Right atrium auricular region (tissue), 2 donors: ENCODE results near the gene MYLIP. TPM values are rescaled to one million over a fixed set of nuclear protein-coding genes. Genes with fewer than 3 reads are reported as not detected.

ENCODE experiments used
- DNase-seq: peaks from one replicate; pipeline ENCODE4 v3.0.0-alpha.2; 2019; ENCODE audit warnings: low spot score
- H3K27ac ChIP-seq, 2 donors: fragments of 200-600 bp; sonication (generic); 1 replicate in 1 of 2; 2 replicates in 1 of 2; pipeline ENCODE4 v1.5.1; 2016 to 2019
- H3K27me3 ChIP-seq, 2 donors: fragments of 200-600 bp; sonication (generic); one replicate each; pipeline versions ENCODE4 v1.5.1 to v1.6.0; 2017 to 2019
- H3K36me3 ChIP-seq: fragments of 200-600 bp; sonication (generic); one replicate; pipeline ENCODE4 v1.5.1; 2016
- H3K4me1 ChIP-seq, 2 donors: fragments of 200-600 bp; sonication (generic); one replicate each; pipeline versions ENCODE4 v1.5.1 to v1.6.0; 2017 to 2019
- H3K4me3 ChIP-seq, 2 donors: fragments of 200-600 bp; sonication (generic); 1 replicate in 1 of 2; 2 replicates in 1 of 2; pipeline ENCODE4 v1.5.1; 2017 to 2019; ENCODE audit warnings: mild to moderate bottlenecking in 1 of 2, moderate library complexity in 1 of 2
- H3K9me3 ChIP-seq, 2 donors: fragments of 200-600 bp; sonication (generic); one replicate each; pipeline ENCODE4 v1.5.1; 2019
- CTCF ChIP-seq, 2 donors: fragments of 200-600 bp; sonication (generic); IDR thresholded peaks; one replicate each; pipeline ENCODE4 v1.5.1; 2019; ENCODE audit warnings: antibody characterized with exemption in 2 of 2
- total RNA-seq, 2 donors: library from RNA; depleted of rRNA; stranded (reverse); fragments of >200 nt; gene quantifications; one replicate each; pipeline ENCODE4 v1.1.0, GENCODE V29; 2016

Gene MYLIP
- total RNA-seq, 2 donors from 2014 or later: 15.6 to 25.1 TPM

- no peak overlapping the region for H3K27ac ChIP-seq
- H3K9me3 ChIP-seq: no peaks in the 10 kb centered on the region
- H3K27me3 ChIP-seq: no peaks in the 10 kb centered on the region
- no peak overlapping the region for H3K4me3 ChIP-seq
- no peaks in the 10 kb centered on the region for H3K36me3 ChIP-seq
- TF ChIP-seq CTCF (IDR thresholded peaks at IDR 0.05): no peak
- DNase-seq: no peak
- peaks cover 0 to 7% of the 10 kb centered on the region in 2 donors for H3K4me1 ChIP-seq
Observed at GRCh38 chr6:16103722-16104121, 25.2 kb upstream of the MYLIP start.

GRCh38 chr6:16104624-16105433, 24.1 kb upstream of the MYLIP start:
- DNase-seq: no peak
- Histone ChIP-seq H3K4me1 (peaks cover 0 to 18% of the 10 kb centered on the region in 2 donors), H3K27me3 (no peaks in the 10 kb centered on the region), H3K9me3 (no peaks in the 10 kb centered on the region), H3K27ac (no peak overlapping the region), H3K4me3 (no peak overlapping the region), H3K36me3 (no peaks in the 10 kb centered on the region)
- TF ChIP-seq CTCF (IDR thresholded peaks at IDR 0.05): no peak

DNA sequence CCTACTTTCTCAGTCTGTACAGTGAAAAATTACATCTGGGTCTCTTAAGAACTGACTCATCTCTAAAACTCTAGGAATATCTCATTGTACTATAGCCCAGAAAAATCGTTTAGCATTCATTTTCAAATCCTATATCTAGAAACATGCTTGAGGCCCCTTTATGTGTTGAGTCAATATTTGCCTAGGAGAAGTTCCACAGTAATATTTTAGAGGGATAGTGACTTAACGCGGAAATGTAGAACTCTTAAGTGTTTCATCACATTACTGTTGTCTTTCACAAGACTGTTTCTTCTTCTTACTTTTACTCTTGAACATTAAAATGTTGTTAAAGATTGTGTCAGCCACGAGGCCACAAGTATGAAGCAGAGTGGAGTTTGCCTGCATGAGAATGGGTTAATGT, 23.0 kb upstream of the MYLIP start:
- TF ChIP-seq CTCF (IDR thresholded peaks at IDR 0.05): no peak
- no peak for DNase-seq
- Histone ChIP-seq H3K4me3 (no peak overlapping the region), H3K36me3 (no peaks in the 10 kb centered on the region), H3K27me3 (no peaks in the 10 kb centered on the region), H3K9me3 (no peaks in the 10 kb centered on the region), H3K27ac (no peak overlapping the region), H3K4me1 (peaks cover 0 to 21% of the 10 kb centered on the region in 2 donors)

DNA sequence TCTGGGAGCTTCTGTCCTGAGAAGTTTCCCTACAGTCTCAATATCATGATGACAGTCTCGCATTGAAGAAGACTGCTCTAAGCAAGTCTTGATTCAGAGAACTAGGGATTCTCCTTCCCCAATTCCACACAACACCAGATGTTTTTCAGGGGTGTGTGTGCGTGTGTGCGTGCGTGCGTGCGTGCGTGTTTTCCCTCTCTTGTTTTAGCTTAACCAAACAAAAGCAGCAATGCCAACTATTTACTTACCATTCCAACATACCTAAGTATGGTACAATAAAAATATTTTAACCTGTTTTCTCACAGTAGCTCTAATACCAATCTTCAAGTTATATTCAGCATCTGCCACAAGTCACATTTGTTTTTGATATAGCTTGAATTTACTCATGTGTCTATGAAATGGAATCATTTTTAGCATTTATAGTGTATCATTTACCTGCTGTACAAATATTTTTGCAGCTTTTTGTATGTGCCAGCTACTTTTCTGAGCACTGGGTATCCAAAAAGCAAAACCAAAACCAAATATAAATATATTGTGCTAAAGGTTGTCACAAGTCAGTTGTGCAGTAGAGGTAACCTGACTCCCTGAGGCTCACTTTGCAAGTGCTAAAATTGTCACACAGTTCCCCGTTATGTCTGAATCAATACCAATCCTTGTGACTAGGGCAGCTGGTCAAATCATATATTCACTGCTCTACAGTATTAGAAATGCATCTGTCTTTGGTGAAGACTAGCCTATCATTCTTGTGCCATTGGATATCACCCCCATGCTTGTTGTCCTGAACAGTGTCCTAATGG, 21.7 kb upstream of the MYLIP start:
- no peak for TF ChIP-seq CTCF (IDR thresholded peaks at IDR 0.05)
- no peaks in the 10 kb centered on the region for H3K9me3 ChIP-seq
- no peak overlapping the region for H3K27ac ChIP-seq
- no peaks in the 10 kb centered on the region for H3K36me3 ChIP-seq
- no peak overlapping the region for H3K4me3 ChIP-seq
- no peaks in the 10 kb centered on the region for H3K27me3 ChIP-seq
- H3K4me1 ChIP-seq: peaks cover 0 to 21% of the 10 kb centered on the region in 2 donors
- DNase-seq: no peak

DNA sequence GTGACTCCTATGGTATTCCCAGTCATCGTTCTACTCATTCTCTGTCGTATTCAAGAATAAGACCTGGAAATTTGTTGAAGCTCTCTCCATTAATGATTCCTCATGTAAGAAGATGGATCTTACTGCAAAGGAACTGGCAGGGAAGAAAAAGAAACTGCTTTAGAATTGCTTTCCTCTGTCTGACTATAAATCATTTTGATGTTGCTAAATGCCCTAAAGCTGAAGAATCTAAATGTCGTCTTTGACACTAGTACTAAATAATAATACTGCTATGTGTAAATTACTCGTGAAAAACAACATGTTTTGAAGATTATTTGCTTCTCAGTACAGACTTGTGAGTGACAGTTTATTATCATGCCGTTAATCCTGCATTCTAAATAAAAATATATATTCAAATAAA, 20.5 kb upstream of the MYLIP start:
- H3K4me3 ChIP-seq: no peak overlapping the region
- H3K27ac ChIP-seq: no peak overlapping the region
- peaks cover 0 to 21% of the 10 kb centered on the region in 2 donors for H3K4me1 ChIP-seq
- H3K9me3 ChIP-seq: no peaks in the 10 kb centered on the region
- TF ChIP-seq CTCF (IDR thresholded peaks at IDR 0.05): no peak
- no peaks in the 10 kb centered on the region for H3K36me3 ChIP-seq
- DNase-seq: no peak
- H3K27me3 ChIP-seq: no peaks in the 10 kb centered on the region
